Measurements from ENCODE around the gene ZBTB34.
A peak's percentile ranks its signal among the peaks of the same experiment; 100 is the strongest.

DNA sequence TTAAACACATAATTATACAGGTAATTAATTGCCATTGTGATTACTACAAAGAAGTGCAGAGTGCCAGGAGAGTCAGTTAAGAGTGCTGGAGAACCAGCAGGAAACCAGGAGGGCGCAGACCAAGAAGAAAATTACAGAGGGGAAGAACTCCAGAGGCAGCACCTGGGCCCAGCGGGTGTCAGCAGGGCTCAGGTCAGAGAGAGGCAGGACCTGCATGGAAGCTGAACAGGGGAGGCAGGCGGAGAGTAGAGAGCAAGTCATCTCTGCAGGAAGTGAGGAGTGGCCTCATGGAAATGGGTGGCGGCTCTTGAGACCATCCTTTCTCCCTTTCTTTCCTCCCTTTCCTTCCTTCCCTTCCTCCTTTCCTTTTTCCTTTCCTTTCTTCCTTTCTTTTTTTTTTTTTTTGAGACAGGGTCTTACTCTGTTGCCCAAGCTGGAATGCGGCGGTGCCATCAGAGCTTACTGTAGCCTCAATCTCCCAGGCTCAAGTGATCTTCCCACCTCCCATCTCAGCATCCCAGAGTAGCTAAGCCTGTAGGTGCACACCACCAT, 4.0 kb upstream of the ZBTB34 start:
- TF ChIP-seq, protein P1, sequence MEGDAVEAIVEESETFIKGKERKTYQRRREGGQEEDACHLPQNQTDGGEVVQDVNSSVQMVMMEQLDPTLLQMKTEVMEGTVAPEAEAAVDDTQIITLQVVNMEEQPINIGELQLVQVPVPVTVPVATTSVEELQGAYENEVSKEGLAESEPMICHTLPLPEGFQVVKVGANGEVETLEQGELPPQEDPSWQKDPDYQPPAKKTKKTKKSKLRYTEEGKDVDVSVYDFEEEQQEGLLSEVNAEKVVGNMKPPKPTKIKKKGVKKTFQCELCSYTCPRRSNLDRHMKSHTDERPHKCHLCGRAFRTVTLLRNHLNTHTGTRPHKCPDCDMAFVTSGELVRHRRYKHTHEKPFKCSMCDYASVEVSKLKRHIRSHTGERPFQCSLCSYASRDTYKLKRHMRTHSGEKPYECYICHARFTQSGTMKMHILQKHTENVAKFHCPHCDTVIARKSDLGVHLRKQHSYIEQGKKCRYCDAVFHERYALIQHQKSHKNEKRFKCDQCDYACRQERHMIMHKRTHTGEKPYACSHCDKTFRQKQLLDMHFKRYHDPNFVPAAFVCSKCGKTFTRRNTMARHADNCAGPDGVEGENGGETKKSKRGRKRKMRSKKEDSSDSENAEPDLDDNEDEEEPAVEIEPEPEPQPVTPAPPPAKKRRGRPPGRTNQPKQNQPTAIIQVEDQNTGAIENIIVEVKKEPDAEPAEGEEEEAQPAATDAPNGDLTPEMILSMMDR (tag by site-specific recombination; IDR thresholded peaks at IDR 0.05), result no peak
- TF ChIP-seq ZNF274 (IDR thresholded peaks at IDR 0.05; ENCODE audit: low read length), result no peak
- no peak for TF ChIP-seq ZNF274 (tag by site-specific recombination; IDR thresholded peaks at IDR 0.05; ENCODE audit: borderline replicate concordance)
- peak; percentile 97 for TF ChIP-seq PRDM1 (tag by site-specific recombination; IDR thresholded peaks at IDR 0.05)

Data from HEK293 (cell line).